Measurements from ENCODE around the gene NPTXR. TPM values are rescaled to one million over a fixed set of nuclear protein-coding genes. Genes with fewer than 3 reads are reported as not detected.

Gene NPTXR
- polyA plus RNA-seq, 1 of the 3 experiments (the other 2 are of a cell fraction), result 1.2 TPM

DNA sequence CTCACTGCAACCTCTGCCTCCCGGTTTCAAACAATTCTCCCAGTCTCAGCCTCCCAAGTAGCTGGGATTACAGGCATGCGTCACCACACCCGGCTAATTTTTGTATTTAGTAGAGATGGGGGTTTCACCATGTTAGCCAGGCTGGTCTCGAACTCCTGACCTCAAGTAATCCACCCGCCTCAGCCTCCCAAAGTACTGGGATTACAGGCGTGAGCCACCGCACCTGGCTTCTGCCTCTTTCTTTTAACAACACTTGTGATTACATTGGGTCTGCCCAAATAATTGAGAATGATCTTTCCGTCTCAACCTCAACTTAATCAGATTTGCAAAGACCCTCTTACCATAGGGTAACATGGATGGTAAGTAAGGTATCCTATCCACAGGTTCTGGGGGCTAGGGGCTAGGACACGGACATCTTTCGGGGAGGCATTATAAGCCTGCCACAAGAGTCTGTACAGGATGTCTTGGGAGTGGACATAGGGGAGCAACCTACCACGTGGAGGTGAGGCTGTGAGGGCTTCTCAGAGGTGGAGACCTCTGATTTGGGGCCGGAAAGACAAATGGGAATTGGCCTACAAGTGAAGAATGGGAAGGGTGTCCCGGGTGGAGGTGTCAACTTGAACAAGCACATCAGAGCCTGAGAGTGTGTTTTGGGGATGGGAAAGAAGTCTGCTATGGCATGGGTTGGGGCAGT lies 30.8 kb upstream of the NPTXR start:
- CTCF ChIA-PET, result interaction anchor here (1.0 kb wide), 1 partner anchor 53 kb away, joined by 3 read pairs; no protein-coding TSS in a partner anchor
- no peak for DNase-seq
- no peak overlapping the region for H3K9ac ChIP-seq

More for the DNA sequence above, 30.8 kb upstream of the NPTXR start:
- no peak overlapping the region for H3K4me2 ChIP-seq
- no peak overlapping the region for H2AFZ ChIP-seq (ENCODE audit: low read depth)
- no peaks in the 10 kb centered on the region for H3K9me3 ChIP-seq
- 0 out of 2 replicates have a peak, but pooled peaks cover 3% of the 10 kb centered on the region for H4K20me1 ChIP-seq (ENCODE audit: insufficient read depth)
- TF ChIP-seq FOXJ3 (CRISPR knock-in tag; IDR thresholded peaks at IDR 0.05) (no peak), EZH2phosphoT487 (IDR thresholded peaks at IDR 0.05; ENCODE audit: borderline replicate concordance, low read depth) (no peak), RCOR1 (IDR thresholded peaks at IDR 0.05; ENCODE audit: low read length) (no peak), POLR2AphosphoS5 (IDR thresholded peaks at IDR 0.05; ENCODE audit: low read depth, low read length) (no peak), YY1 (IDR thresholded peaks at IDR 0.05; ENCODE audit: low read depth) (no peak), FOXM1 (IDR thresholded peaks at IDR 0.05; ENCODE audit: low read depth) (no peak), TEAD4 (IDR thresholded peaks at IDR 0.05; ENCODE audit: borderline replicate concordance, insufficient read depth) (no peak), TCF12 (IDR thresholded peaks at IDR 0.05) (no peak), EP300 (IDR thresholded peaks at IDR 0.05; ENCODE audit: borderline replicate concordance in 1 of 2, low read depth in 1 of 2, low read length in 1 of 2) (no peak), NFIC (IDR thresholded peaks at IDR 0.05; ENCODE audit: borderline replicate concordance) (no peak), RAD21 (IDR thresholded peaks at IDR 0.05; ENCODE audit: low read length) (no peak), GATA2 (CRISPR knock-in tag; IDR thresholded peaks at IDR 0.05) (no peak), JUND (IDR thresholded peaks at IDR 0.05) (no peak), RFX5 (IDR thresholded peaks at IDR 0.05; ENCODE audit: low read length) (no peak), SIN3A (IDR thresholded peaks at IDR 0.05; ENCODE audit: borderline replicate concordance, low read depth, low read length) (no peak)
- TF ChIP-seq, protein P1, sequence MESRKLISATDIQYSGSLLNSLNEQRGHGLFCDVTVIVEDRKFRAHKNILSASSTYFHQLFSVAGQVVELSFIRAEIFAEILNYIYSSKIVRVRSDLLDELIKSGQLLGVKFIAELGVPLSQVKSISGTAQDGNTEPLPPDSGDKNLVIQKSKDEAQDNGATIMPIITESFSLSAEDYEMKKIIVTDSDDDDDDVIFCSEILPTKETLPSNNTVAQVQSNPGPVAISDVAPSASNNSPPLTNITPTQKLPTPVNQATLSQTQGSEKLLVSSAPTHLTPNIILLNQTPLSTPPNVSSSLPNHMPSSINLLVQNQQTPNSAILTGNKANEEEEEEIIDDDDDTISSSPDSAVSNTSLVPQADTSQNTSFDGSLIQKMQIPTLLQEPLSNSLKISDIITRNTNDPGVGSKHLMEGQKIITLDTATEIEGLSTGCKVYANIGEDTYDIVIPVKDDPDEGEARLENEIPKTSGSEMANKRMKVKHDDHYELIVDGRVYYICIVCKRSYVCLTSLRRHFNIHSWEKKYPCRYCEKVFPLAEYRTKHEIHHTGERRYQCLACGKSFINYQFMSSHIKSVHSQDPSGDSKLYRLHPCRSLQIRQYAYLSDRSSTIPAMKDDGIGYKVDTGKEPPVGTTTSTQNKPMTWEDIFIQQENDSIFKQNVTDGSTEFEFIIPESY (IDR thresholded peaks at IDR 0.05; ENCODE audit: borderline replicate concordance, low read depth), result no peak
- TF ChIP-seq, protein P2, sequence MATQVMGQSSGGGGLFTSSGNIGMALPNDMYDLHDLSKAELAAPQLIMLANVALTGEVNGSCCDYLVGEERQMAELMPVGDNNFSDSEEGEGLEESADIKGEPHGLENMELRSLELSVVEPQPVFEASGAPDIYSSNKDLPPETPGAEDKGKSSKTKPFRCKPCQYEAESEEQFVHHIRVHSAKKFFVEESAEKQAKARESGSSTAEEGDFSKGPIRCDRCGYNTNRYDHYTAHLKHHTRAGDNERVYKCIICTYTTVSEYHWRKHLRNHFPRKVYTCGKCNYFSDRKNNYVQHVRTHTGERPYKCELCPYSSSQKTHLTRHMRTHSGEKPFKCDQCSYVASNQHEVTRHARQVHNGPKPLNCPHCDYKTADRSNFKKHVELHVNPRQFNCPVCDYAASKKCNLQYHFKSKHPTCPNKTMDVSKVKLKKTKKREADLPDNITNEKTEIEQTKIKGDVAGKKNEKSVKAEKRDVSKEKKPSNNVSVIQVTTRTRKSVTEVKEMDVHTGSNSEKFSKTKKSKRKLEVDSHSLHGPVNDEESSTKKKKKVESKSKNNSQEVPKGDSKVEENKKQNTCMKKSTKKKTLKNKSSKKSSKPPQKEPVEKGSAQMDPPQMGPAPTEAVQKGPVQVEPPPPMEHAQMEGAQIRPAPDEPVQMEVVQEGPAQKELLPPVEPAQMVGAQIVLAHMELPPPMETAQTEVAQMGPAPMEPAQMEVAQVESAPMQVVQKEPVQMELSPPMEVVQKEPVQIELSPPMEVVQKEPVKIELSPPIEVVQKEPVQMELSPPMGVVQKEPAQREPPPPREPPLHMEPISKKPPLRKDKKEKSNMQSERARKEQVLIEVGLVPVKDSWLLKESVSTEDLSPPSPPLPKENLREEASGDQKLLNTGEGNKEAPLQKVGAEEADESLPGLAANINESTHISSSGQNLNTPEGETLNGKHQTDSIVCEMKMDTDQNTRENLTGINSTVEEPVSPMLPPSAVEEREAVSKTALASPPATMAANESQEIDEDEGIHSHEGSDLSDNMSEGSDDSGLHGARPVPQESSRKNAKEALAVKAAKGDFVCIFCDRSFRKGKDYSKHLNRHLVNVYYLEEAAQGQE (IDR thresholded peaks at IDR 0.05; ENCODE audit: low read depth, low read length), result no peak
- TF ChIP-seq, protein P3, sequence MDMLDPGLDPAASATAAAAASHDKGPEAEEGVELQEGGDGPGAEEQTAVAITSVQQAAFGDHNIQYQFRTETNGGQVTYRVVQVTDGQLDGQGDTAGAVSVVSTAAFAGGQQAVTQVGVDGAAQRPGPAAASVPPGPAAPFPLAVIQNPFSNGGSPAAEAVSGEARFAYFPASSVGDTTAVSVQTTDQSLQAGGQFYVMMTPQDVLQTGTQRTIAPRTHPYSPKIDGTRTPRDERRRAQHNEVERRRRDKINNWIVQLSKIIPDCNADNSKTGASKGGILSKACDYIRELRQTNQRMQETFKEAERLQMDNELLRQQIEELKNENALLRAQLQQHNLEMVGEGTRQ (IDR thresholded peaks at IDR 0.05; ENCODE audit: borderline replicate concordance, low read depth, low read length), result no peak
- peaks cover 5% of the 10 kb centered on the region for H3F3A ChIP-seq (replicated peaks; ENCODE audit: insufficient read depth)
- H3K9me2 ChIP-seq, result no peaks in the 10 kb centered on the region
- H3K36me3 ChIP-seq (replicated peaks in 1 of 2; ENCODE audit: control insufficient read depth in 1 of 2, insufficient read depth in 2 of 2, low read length in 1 of 2), result peaks cover 0 to 3% of the 10 kb centered on the region in 2 experiments
- H3K27ac ChIP-seq (ENCODE audit: low read depth in 2 of 2, low read length in 1 of 2), result no peak overlapping the region
- no peaks in the 10 kb centered on the region for H3K79me2 ChIP-seq (ENCODE audit: insufficient read depth)
- POLR2A ChIA-PET, result no interaction called here
- H3K4me1 ChIP-seq (ENCODE audit: control insufficient read depth in 1 of 2, insufficient read depth in 2 of 2, low read depth in 1 of 2, low read length in 1 of 2), result peaks cover 0 to 5% of the 10 kb centered on the region in 2 experiments; a peak in 1 of 4 replicates
- no peaks in the 10 kb centered on the region for H3K27me3 ChIP-seq (ENCODE audit: insufficient read depth)
- 88% methylated on average over 11 of the region's 13 CpGs for WGBS (ENCODE audit: low lambda C conversion rate)
- H3K4me3 ChIP-seq (ENCODE audit: low read depth in 2 of 2, low read length in 1 of 2), result no peak overlapping the region

All from SK-N-SH (cell line).